ENCODE data around the gene SIPA1L3.
"Not testable (repeated sequence)": the region's sequence is repeated elsewhere in the genome, so short reads cannot be mapped to it uniquely, and the experiment has no call there.

SIPA1L3 gene

GRCh38 chr19:38022791-38023670 lies 116.0 kb downstream of the SIPA1L3 start:
- no peak for DNase-seq (ENCODE audit: low read depth in 2 of 2)

GRCh38 chr19:38023671-38024541 lies 116.9 kb downstream of the SIPA1L3 start:
- no peak for DNase-seq (ENCODE audit: low read depth in 2 of 2)

- no peak for DNase-seq (ENCODE audit: low read depth in 2 of 2)
Measured at GRCh38 chr19:38024992-38025908, 118.2 kb downstream of the SIPA1L3 start.

GRCh38 chr19:38025909-38026307 lies 118.9 kb downstream of the SIPA1L3 start:
- DNase-seq (ENCODE audit: low read depth in 2 of 2) = no peak

- no peak for DNase-seq (ENCODE audit: low read depth in 2 of 2)
Measured at GRCh38 chr19:38028913-38029510, 122.0 kb downstream of the SIPA1L3 start.

GRCh38 chr19:38030001-38030400 lies 123.0 kb downstream of the SIPA1L3 start:
- not testable (repeated sequence) for DNase-seq (ENCODE audit: low read depth in 2 of 2)

- DNase-seq (ENCODE audit: low read depth in 2 of 2) = no peak
Measured at GRCh38 chr19:38030686-38031422, 123.8 kb downstream of the SIPA1L3 start.

GRCh38 chr19:38031423-38031770 lies 124.4 kb downstream of the SIPA1L3 start:
- DNase-seq (ENCODE audit: low read depth in 2 of 2) = no peak

GRCh38 chr19:38032151-38032550 lies 125.1 kb downstream of the SIPA1L3 start:
- no peak for DNase-seq (ENCODE audit: low read depth in 2 of 2)

GRCh38 chr19:38032951-38033350 lies 125.9 kb downstream of the SIPA1L3 start:
- no peak for DNase-seq (ENCODE audit: low read depth in 2 of 2)

GRCh38 chr19:38033658-38034491 lies 126.9 kb downstream of the SIPA1L3 start:
- no peak for DNase-seq (ENCODE audit: low read depth in 2 of 2)

GRCh38 chr19:38034492-38034860 lies 127.5 kb downstream of the SIPA1L3 start:
- no peak for DNase-seq (ENCODE audit: low read depth in 2 of 2)

GRCh38 chr19:38035515-38036495 lies 128.8 kb downstream of the SIPA1L3 start:
- DNase-seq (ENCODE audit: low read depth in 2 of 2) = no peak

- no peak for DNase-seq (ENCODE audit: low read depth in 2 of 2)
Measured at GRCh38 chr19:38036707-38037611, 130.0 kb downstream of the SIPA1L3 start.

- DNase-seq (ENCODE audit: low read depth in 2 of 2) = peak; percentile 60
Measured at GRCh38 chr19:38039966-38040365, 133.0 kb downstream of the SIPA1L3 start.

- DNase-seq (ENCODE audit: low read depth in 2 of 2) = no peak
Measured at GRCh38 chr19:38042132-38042531, 135.1 kb downstream of the SIPA1L3 start.

- DNase-seq (ENCODE audit: low read depth in 2 of 2) = no peak
Measured at GRCh38 chr19:38043649-38044144, 136.7 kb downstream of the SIPA1L3 start.
